Measurements from ENCODE around the gene ACER3.
A peak's percentile ranks its signal among the peaks of the same experiment; 100 is the strongest.

The ACER3 gene

GRCh38 chr11:77064648-77065217, 204.0 kb downstream of the ACER3 start (continued):
- no peak for TF ChIP-seq TSHZ2 (CRISPR knock-in tag; IDR thresholded peaks at IDR 0.05)
- no peak for TF ChIP-seq GLIS3 (CRISPR knock-in tag; IDR thresholded peaks at IDR 0.05)
- no peak for TF ChIP-seq CSRNP3 (CRISPR knock-in tag; IDR thresholded peaks at IDR 0.05)

- no peak for TF ChIP-seq ZFP30 (CRISPR knock-in tag; IDR thresholded peaks at IDR 0.05)
- TF ChIP-seq ZNF8 (CRISPR knock-in tag; IDR thresholded peaks at IDR 0.05): no peak
- no peak for TF ChIP-seq ISL1 (CRISPR knock-in tag; IDR thresholded peaks at IDR 0.05)
- ATAC-seq: no peak
Measured at GRCh38 chr11:77065878-77066228, 205.1 kb downstream of the ACER3 start.

GRCh38 chr11:77066229-77067042, 205.7 kb downstream of the ACER3 start, which contains the start of gene CAPN5:
TSS of gene CAPN5 (plus strand) at chr11:77066971. CDS start at chr11:77084887, 17,916 bp downstream.
- 0 out of 2 replicates have a peak, but pooled peaks have one; percentile 20 for TF ChIP-seq GLIS3 (CRISPR knock-in tag; IDR thresholded peaks at IDR 0.05)
- no peak for TF ChIP-seq ZNF565 (CRISPR knock-in tag; conservative IDR thresholded peaks at IDR 0.05; ENCODE audit: low read depth)
- peak; percentile 94 for ATAC-seq

GRCh38 chr11:77067861-77068443, 207.2 kb downstream of the ACER3 start:
- TF ChIP-seq CSDC2 (CRISPR knock-in tag; IDR thresholded peaks at IDR 0.05): no peak
- no peak for TF ChIP-seq ZNF70 (CRISPR knock-in tag; IDR thresholded peaks at IDR 0.05)
- TF ChIP-seq ZFP3 (CRISPR knock-in tag; IDR thresholded peaks at IDR 0.05): no peak
- no peak for TF ChIP-seq PPARA (CRISPR knock-in tag; IDR thresholded peaks at IDR 0.05; ENCODE audit: borderline replicate concordance)
- TF ChIP-seq SNAI2 (CRISPR knock-in tag; IDR thresholded peaks at IDR 0.05): no peak
- TF ChIP-seq OSR1 (CRISPR knock-in tag; IDR thresholded peaks at IDR 0.05): no peak
- TF ChIP-seq TCF4 (CRISPR knock-in tag; IDR thresholded peaks at IDR 0.05; ENCODE audit: borderline replicate concordance): no peak
- no peak for TF ChIP-seq ARNTL (CRISPR knock-in tag; IDR thresholded peaks at IDR 0.05; ENCODE audit: borderline replicate concordance, low read depth)
- no peak for TF ChIP-seq ZC3H10 (CRISPR knock-in tag; IDR thresholded peaks at IDR 0.05)
- TF ChIP-seq ZNF8 (CRISPR knock-in tag; IDR thresholded peaks at IDR 0.05): no peak
- TF ChIP-seq RARB (CRISPR knock-in tag; IDR thresholded peaks at IDR 0.05): no peak
- TF ChIP-seq ESRRG (CRISPR knock-in tag; IDR thresholded peaks at IDR 0.05): no peak
- no peak for TF ChIP-seq CREB5 (CRISPR knock-in tag; IDR thresholded peaks at IDR 0.05; ENCODE audit: low read depth)
- ATAC-seq: no peak

- ATAC-seq: no peak
- TF ChIP-seq BACH2 (CRISPR knock-in tag; IDR thresholded peaks at IDR 0.05; ENCODE audit: borderline replicate concordance): no peak
- TF ChIP-seq ZC3H10 (CRISPR knock-in tag; IDR thresholded peaks at IDR 0.05): no peak
- TF ChIP-seq ZNF565 (CRISPR knock-in tag; conservative IDR thresholded peaks at IDR 0.05; ENCODE audit: low read depth): no peak
- no peak for TF ChIP-seq SNAI2 (CRISPR knock-in tag; IDR thresholded peaks at IDR 0.05)
- no peak for TF ChIP-seq RARB (CRISPR knock-in tag; IDR thresholded peaks at IDR 0.05)
- no peak for TF ChIP-seq TCF4 (CRISPR knock-in tag; IDR thresholded peaks at IDR 0.05; ENCODE audit: borderline replicate concordance)
- no peak for TF ChIP-seq POU6F1 (CRISPR knock-in tag; IDR thresholded peaks at IDR 0.05; ENCODE audit: borderline replicate concordance, low read depth)
- no peak for TF ChIP-seq TSHZ2 (CRISPR knock-in tag; IDR thresholded peaks at IDR 0.05)
- TF ChIP-seq TOX (CRISPR knock-in tag; IDR thresholded peaks at IDR 0.05; ENCODE audit: borderline replicate concordance): no peak
- TF ChIP-seq ZNF70 (CRISPR knock-in tag; IDR thresholded peaks at IDR 0.05): no peak
Measured at GRCh38 chr11:77068457-77069335, 208.0 kb downstream of the ACER3 start.

Measured in SK-N-SH treated with all-trans-retinoic acid at 6 μM for 48 hours (cell line).